ENCODE measurements around the gene TCP11L2.
"Not testable (repeated sequence)": the region's sequence is repeated elsewhere in the genome, so short reads cannot be mapped to it uniquely, and the experiment has no call there.

The TCP11L2 gene

DNA sequence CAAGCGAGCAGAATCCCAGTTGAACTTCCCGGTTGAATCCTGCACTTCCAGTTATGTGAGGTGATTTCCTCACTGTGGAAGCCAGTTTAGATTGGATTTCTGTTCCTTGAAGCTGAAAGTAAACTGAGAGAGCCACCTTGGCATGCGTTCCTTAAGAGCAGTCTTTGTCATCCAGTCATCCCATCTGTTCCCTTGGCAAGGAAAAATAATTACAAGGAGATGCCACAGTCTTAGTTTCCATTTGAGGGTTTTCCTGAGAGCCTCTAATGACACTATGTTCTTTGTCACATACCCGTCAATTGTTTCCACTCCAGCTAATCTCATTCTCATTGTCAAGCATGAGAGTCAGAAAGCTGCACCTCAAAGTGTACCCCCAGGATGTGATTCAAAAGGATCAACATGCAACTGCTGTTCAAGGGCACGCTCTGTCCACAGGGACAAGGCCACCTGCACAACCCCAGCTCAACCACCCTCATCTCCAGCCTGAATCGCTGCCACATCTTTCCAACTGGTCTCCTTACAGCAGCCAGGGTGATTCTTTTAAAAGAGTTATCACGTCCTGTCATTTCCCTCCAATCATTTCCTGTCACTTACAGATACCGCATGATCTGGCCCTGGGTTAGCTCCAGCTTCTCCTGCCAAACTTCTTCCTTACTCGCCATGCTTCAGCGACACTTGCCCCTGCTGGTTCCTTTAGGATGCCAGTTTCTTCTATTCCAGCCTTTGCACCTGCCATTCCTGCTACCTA is 18.0 kb upstream of the TCP11L2 start:
- H3K4me1 ChIP-seq (ENCODE audit: control insufficient read depth in 1 of 2, insufficient read depth in 1 of 2, low read depth in 1 of 2, low read length in 1 of 2), result peaks cover 34 to 37% of the 10 kb centered on the region in 2 experiments
- H3K4me3 ChIP-seq (ENCODE audit: low read depth in 1 of 2, low read length in 1 of 2), result no peak overlapping the region
- H3K9me3 ChIP-seq, result no peaks in the 10 kb centered on the region
- no peak overlapping the region for H3K27ac ChIP-seq
- peaks cover 36% of the 10 kb centered on the region for H3K27me3 ChIP-seq
- H3K36me3 ChIP-seq, result no peaks in the 10 kb centered on the region
- TF ChIP-seq, protein P1, sequence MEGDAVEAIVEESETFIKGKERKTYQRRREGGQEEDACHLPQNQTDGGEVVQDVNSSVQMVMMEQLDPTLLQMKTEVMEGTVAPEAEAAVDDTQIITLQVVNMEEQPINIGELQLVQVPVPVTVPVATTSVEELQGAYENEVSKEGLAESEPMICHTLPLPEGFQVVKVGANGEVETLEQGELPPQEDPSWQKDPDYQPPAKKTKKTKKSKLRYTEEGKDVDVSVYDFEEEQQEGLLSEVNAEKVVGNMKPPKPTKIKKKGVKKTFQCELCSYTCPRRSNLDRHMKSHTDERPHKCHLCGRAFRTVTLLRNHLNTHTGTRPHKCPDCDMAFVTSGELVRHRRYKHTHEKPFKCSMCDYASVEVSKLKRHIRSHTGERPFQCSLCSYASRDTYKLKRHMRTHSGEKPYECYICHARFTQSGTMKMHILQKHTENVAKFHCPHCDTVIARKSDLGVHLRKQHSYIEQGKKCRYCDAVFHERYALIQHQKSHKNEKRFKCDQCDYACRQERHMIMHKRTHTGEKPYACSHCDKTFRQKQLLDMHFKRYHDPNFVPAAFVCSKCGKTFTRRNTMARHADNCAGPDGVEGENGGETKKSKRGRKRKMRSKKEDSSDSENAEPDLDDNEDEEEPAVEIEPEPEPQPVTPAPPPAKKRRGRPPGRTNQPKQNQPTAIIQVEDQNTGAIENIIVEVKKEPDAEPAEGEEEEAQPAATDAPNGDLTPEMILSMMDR (IDR thresholded peaks at IDR 0.05), result no peak

DNA sequence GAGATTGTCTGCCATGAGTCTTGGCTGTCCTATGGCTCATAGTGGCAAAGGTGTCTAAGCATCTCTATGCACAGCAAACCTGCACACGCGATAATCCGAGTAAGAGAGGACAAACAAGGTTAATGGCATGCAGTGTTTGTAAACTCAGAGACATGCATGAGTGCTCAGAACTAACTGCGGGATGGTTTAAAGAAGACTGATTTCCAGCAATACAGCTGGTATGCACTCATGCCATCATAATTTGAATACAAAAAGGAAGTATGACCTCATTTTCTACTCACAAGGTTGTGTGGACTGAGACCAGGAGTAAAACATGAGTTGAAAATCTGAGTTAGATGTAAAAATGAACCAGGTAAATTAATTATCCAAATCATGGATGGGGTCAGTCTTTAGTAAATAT is 16.6 kb upstream of the TCP11L2 start:
- Histone ChIP-seq H3K27ac (no peak overlapping the region), H3K4me3 (ENCODE audit: low read depth in 1 of 2, low read length in 1 of 2) (no peak overlapping the region), H3K4me1 (ENCODE audit: control insufficient read depth in 1 of 2, insufficient read depth in 1 of 2, low read depth in 1 of 2, low read length in 1 of 2) (peaks cover 21 to 22% of the 10 kb centered on the region in 2 experiments), H3K27me3 (peaks cover 36% of the 10 kb centered on the region), H3K9me3 (no peaks in the 10 kb centered on the region), H3K36me3 (no peaks in the 10 kb centered on the region)
- TF ChIP-seq, protein P1 (IDR thresholded peaks at IDR 0.05), result no peak

DNA sequence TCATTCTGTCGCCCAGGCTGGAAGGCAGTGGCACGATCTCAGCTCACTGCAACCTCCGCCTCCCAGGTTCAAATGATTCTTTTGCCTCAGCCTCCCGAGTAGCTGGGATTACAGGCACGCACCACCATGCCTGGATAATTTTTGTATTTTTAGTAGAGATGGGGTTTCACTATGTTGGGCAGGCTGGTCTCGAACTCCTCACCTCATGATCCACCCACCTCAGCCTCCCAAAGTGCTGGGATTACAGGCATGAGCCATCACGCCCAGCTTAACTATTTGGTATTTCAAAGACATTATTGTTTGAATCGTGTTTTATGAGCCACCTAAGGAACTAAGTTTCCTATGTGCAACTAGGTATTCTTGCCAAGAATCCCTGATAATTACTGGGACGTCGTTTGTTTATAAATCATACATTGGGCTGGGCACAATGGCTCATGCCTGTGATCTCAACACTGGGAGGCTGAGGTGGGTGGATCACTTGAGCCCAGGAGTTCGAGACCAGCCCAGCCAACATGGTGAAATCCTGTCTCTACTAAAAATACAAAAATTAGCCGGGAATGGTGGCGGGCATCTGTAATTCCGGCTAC is 15.9 kb upstream of the TCP11L2 start:
- H3K4me3 ChIP-seq (ENCODE audit: low read depth in 1 of 2, low read length in 1 of 2); H3K36me3 ChIP-seq; H3K9me3 ChIP-seq; H3K27ac ChIP-seq: not testable (repeated sequence)
- peaks cover 36% of the 10 kb centered on the region for H3K27me3 ChIP-seq
- peaks cover 21% of the 10 kb centered on the region in 2 experiments for H3K4me1 ChIP-seq (ENCODE audit: control insufficient read depth in 1 of 2, insufficient read depth in 1 of 2, low read depth in 1 of 2, low read length in 1 of 2)

DNA sequence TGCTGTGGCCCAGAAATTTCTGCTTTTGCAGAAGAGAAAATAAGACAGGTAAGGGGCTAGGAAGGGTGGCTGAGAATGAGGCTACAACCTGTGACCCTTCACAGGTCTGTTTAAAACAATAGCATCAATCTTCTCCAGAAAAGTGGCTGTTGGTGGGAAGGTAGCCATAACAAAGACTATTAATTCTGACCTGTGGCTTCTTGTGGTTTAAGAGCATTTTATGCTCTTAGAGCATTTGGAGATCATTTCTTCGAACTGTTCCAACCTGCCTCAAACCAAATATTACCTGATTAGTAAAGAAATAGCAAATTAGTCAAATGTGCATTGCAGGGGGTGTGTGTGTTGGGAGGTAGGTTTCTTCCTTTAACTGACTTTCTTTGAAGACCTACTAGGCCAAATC is 15.2 kb upstream of the TCP11L2 start:
- H3K4me1 ChIP-seq (ENCODE audit: control insufficient read depth in 1 of 2, insufficient read depth in 1 of 2, low read depth in 1 of 2, low read length in 1 of 2), result peaks cover 14 to 17% of the 10 kb centered on the region in 2 experiments
- no peaks in the 10 kb centered on the region for H3K9me3 ChIP-seq
- no peak overlapping the region for H3K27ac ChIP-seq
- peaks cover 36% of the 10 kb centered on the region for H3K27me3 ChIP-seq
- no peaks in the 10 kb centered on the region for H3K36me3 ChIP-seq
- no peak overlapping the region for H3K4me3 ChIP-seq (ENCODE audit: low read depth in 1 of 2, low read length in 1 of 2)
- TF ChIP-seq, protein P1 (IDR thresholded peaks at IDR 0.05), result no peak

DNA sequence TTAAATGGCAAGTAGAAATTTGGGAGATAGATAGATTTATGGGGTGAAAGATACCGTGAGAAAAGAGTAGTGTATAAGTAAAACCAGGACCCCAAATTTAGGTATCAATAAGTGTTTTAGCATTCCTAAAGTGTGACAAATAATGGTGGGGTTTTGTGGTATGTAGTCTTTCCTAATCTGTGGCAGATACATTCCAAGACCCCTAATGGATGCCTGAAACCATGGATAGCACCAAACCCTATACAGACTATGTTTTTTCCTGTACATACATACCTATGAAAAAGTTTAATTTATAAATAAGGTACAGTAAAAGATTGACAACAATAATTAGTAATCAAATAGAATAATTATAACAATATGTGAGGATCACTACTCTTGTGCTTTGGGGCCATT is 14.4 kb upstream of the TCP11L2 start:
- TF ChIP-seq, protein P1 (IDR thresholded peaks at IDR 0.05), result no peak
- Histone ChIP-seq H3K9me3 (no peaks in the 10 kb centered on the region), H3K4me1 (ENCODE audit: control insufficient read depth in 1 of 2, insufficient read depth in 1 of 2, low read depth in 1 of 2, low read length in 1 of 2) (peaks cover 6 to 11% of the 10 kb centered on the region in 2 experiments), H3K36me3 (no peaks in the 10 kb centered on the region), H3K27ac (no peak overlapping the region), H3K27me3 (peaks cover 36% of the 10 kb centered on the region), H3K4me3 (ENCODE audit: low read depth in 1 of 2, low read length in 1 of 2) (no peak overlapping the region)

DNA sequence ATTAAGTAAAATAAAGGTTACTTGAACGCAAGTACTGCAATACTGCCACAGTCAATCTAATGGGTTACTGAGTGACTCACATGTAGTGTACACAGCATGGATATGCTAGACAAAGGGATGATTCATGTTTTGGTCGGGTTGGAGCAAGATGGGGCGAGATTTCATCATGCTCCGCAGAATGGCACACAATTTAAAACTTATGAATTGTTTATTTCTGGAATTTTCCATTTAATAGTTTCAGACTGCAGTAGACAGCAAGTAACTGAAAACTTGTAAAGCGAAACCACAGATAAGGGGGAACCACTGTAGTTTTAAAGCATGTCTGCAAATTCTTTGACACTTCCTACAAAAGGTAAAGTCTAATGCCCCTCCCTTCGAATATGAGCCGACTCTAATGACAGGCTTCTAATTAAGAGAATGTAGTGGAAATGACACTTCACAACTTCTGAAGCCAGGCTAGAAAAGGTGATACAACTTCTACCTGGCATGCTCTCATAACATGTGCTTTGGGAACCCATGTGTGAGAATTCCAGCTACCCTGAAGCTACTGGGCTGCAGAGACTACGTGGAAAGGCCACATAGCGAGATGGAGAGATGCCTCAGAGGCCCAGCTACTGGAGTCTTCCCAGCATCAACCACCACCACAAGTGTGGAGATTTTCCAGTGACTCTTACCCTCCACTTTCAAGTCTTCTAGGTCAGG is 13.9 kb upstream of the TCP11L2 start:
- TF ChIP-seq, protein P1 (IDR thresholded peaks at IDR 0.05), result no peak
- H3K27ac ChIP-seq, result no peak overlapping the region

More for the DNA sequence above, 13.9 kb upstream of the TCP11L2 start:
- peaks cover 5 to 11% of the 10 kb centered on the region in 2 experiments for H3K4me1 ChIP-seq (ENCODE audit: control insufficient read depth in 1 of 2, insufficient read depth in 1 of 2, low read depth in 1 of 2, low read length in 1 of 2)
- H3K36me3 ChIP-seq, result no peaks in the 10 kb centered on the region
- H3K4me3 ChIP-seq (ENCODE audit: low read depth in 1 of 2, low read length in 1 of 2), result no peak overlapping the region
- H3K27me3 ChIP-seq, result peaks cover 35% of the 10 kb centered on the region
- H3K9me3 ChIP-seq, result no peaks in the 10 kb centered on the region

Data from neutrophil (primary cell).